Measurements from ENCODE around the gene UCMA. TPM values are rescaled to one million over a fixed set of nuclear protein-coding genes. Genes with fewer than 3 reads are reported as not detected.

Gene UCMA
- total and polyA plus RNA-seq, 9 of the 15 experiments (the other 6 are each of a cell fraction or from before 2014, with no cell fraction given), result not detected

DNA sequence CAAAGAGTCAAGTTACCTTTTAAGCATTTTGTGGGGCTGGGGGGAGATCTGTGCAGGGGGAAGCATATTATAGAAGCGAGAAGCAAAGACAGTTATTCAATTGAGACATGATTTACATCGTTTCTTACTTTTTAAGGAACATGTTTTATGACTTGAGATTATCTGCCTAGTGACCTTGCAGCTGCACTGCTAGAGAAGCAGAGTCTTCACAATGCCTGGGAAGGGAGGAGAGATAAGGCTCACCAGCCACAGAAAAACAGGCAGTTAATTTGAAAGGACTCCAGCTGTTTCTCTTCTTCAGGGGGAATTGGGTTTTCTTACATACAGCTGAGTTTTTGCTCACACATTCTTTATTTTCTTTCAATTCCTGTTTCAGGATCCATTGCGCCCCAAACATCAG is 34.7 kb upstream of the UCMA start:
- Histone ChIP-seq H3K36me3 (ENCODE audit: control insufficient read depth, insufficient read depth, low read length) (no peaks in the 10 kb centered on the region), H3K4me3 (no peak overlapping the region), H3K27ac (ENCODE audit: extremely low read depth, low read depth, low read length) (peak overlapping the region; percentile 67; the same call in 1 of the 3 replicates), H3K9me1 (ENCODE audit: control insufficient read depth, insufficient read depth, low read length) (no peaks in the 10 kb centered on the region), H3K9ac (ENCODE audit: insufficient read depth in 1 of 2, low read depth in 2 of 2, low read length in 2 of 2) (no peak overlapping the region; a peak in 1 of 4 replicates), H3K4me1 (replicated peaks in 1 of 2; ENCODE audit: control insufficient read depth in 2 of 2, insufficient read depth in 2 of 2, low read length in 2 of 2) (peaks cover 21 to 27% of the 10 kb centered on the region in 2 experiments; a peak in 4 of 5 replicates), H3K9me3 (replicated peaks; ENCODE audit: control insufficient read depth, insufficient read depth, low read depth, low read length) (no peaks in the 10 kb centered on the region), H3K27me3 (ENCODE audit: control insufficient read depth in 2 of 2, insufficient read depth in 2 of 2, low read length in 2 of 2) (no peaks in the 10 kb centered on the region; a peak in 1 of 5 replicates), H3K4me2 (ENCODE audit: insufficient read depth, low read length) (0 out of 2 replicates have a peak overlapping the region, but pooled peaks have one; percentile 6), H2AFZ (ENCODE audit: low read depth, low read length) (0 out of 2 replicates have a peak overlapping the region, but pooled peaks have one; percentile 69), H3K79me2 (ENCODE audit: control insufficient read depth, insufficient read depth, low read length) (no peaks in the 10 kb centered on the region), H4K20me1 (replicated peaks; ENCODE audit: control insufficient read depth, insufficient read depth, low read length) (no peaks in the 10 kb centered on the region)
- in situ Hi-C loops (cut with MboI) (no loop called here), intact Hi-C loops (cut with micrococcal nuclease) (no loop called here)
- WGBS (ENCODE audit: insufficient coverage, low coverage, missing lambda C conversion rate), result 0% methylated on average over 3 of the region's 3 CpGs
- ATAC-seq (peak; percentile 16), DNase-seq (ENCODE audit: extremely low read depth in 1 of 4, low spot score in 3 of 4) (peak in 2 of 4 experiments; percentile 24 to 83), FAIRE-seq (peak; percentile 87)
- ChIA-PET POLR2A (interaction anchor here (0.6 to 0.9 kb wide), 3 partner anchors 21 to 1053 kb away, joined by 3 to 4 read pairs (median 3); no protein-coding TSS in a partner anchor), CTCF (ENCODE audit: low intra/inter-chr PET ratio) (no interaction called here)
- no TSS peak for BruUV-seq (replicated peaks)
- TF ChIP-seq SMARCA4 (IDR thresholded peaks at IDR 0.05), result peak; percentile 81
- TF ChIP-seq, protein P1, sequence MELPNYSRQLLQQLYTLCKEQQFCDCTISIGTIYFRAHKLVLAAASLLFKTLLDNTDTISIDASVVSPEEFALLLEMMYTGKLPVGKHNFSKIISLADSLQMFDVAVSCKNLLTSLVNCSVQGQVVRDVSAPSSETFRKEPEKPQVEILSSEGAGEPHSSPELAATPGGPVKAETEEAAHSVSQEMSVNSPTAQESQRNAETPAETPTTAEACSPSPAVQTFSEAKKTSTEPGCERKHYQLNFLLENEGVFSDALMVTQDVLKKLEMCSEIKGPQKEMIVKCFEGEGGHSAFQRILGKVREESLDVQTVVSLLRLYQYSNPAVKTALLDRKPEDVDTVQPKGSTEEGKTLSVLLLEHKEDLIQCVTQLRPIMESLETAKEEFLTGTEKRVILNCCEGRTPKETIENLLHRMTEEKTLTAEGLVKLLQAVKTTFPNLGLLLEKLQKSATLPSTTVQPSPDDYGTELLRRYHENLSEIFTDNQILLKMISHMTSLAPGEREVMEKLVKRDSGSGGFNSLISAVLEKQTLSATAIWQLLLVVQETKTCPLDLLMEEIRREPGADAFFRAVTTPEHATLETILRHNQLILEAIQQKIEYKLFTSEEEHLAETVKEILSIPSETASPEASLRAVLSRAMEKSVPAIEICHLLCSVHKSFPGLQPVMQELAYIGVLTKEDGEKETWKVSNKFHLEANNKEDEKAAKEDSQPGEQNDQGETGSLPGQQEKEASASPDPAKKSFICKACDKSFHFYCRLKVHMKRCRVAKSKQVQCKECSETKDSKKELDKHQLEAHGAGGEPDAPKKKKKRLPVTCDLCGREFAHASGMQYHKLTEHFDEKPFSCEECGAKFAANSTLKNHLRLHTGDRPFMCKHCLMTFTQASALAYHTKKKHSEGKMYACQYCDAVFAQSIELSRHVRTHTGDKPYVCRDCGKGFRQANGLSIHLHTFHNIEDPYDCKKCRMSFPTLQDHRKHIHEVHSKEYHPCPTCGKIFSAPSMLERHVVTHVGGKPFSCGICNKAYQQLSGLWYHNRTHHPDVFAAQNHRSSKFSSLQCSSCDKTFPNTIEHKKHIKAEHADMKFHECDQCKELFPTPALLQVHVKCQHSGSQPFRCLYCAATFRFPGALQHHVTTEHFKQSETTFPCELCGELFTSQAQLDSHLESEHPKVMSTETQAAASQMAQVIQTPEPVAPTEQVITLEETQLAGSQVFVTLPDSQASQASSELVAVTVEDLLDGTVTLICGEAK (IDR thresholded peaks at IDR 0.05), result no peak
- TF ChIP-seq, protein P1 (CRISPR knock-in tag; IDR thresholded peaks at IDR 0.05), result no peak
- 0 out of 2 replicates have a peak, but pooled peaks have one; percentile 14 for TF ChIP-seq FOXM1 (IDR thresholded peaks at IDR 0.05; ENCODE audit: low read depth)
- no peak for TF ChIP-seq FOXM1 (CRISPR knock-in tag; IDR thresholded peaks at IDR 0.05; ENCODE audit: low read depth)
- TF ChIP-seq BCL6 (CRISPR knock-in tag; IDR thresholded peaks at IDR 0.05), result no peak
- TF ChIP-seq ZSCAN29 (IDR thresholded peaks at IDR 0.05), result no peak
- no peak for TF ChIP-seq ETV5 (CRISPR knock-in tag; IDR thresholded peaks at IDR 0.05; ENCODE audit: low read depth)
- no peak for TF ChIP-seq SREBF1 (IDR thresholded peaks at IDR 0.05; ENCODE audit: borderline replicate concordance, low read depth, low read length)
- no peak for TF ChIP-seq NFE2L1 (tag; IDR thresholded peaks at IDR 0.05; ENCODE audit: borderline replicate concordance, low read depth)
- no peak for TF ChIP-seq PHF21A (IDR thresholded peaks at IDR 0.05; ENCODE audit: borderline replicate concordance, low read depth)
- TF ChIP-seq, protein P2, sequence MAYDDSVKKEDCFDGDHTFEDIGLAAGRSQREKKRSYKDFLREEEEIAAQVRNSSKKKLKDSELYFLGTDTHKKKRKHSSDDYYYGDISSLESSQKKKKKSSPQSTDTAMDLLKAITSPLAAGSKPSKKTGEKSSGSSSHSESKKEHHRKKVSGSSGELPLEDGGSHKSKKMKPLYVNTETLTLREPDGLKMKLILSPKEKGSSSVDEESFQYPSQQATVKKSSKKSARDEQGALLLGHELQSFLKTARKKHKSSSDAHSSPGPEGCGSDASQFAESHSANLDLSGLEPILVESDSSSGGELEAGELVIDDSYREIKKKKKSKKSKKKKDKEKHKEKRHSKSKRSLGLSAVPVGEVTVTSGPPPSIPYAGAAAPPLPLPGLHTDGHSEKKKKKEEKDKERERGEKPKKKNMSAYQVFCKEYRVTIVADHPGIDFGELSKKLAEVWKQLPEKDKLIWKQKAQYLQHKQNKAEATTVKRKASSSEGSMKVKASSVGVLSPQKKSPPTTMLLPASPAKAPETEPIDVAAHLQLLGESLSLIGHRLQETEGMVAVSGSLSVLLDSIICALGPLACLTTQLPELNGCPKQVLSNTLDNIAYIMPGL (CRISPR knock-in tag; IDR thresholded peaks at IDR 0.05), result no peak
- no peak for TF ChIP-seq HMG20A (CRISPR knock-in tag; conservative IDR thresholded peaks at IDR 0.05)
- TF ChIP-seq HMG20B (CRISPR knock-in tag; IDR thresholded peaks at IDR 0.05), result no peak

Measured in K562 (cell line).